ENCODE measurements around the gene CCDC90B.
A peak's percentile ranks its signal among the peaks of the same experiment; 100 is the strongest.

CCDC90B gene

GRCh38 chr11:83285771-83286528, at the start of gene CCDC90B (continued):
- TF ChIP-seq OVOL3 (tag by site-specific recombination; IDR thresholded peaks at IDR 0.05) (no peak), ZNF391 (tag by site-specific recombination; IDR thresholded peaks at IDR 0.05; ENCODE audit: borderline replicate concordance, low read depth) (no peak; the same call in 1 of the 2 replicates), KLF16 (tag by site-specific recombination; IDR thresholded peaks at IDR 0.05) (0 out of 2 replicates have a peak, but pooled peaks have one; percentile 25), ZNF404 (tag by site-specific recombination; IDR thresholded peaks at IDR 0.05) (no peak), ZNF121 (tag by site-specific recombination; IDR thresholded peaks at IDR 0.05) (no peak), ZNF398 (tag by site-specific recombination; IDR thresholded peaks at IDR 0.05) (no peak), ZNF561 (tag by site-specific recombination; IDR thresholded peaks at IDR 0.05; ENCODE audit: borderline replicate concordance) (0 out of 2 replicates have a peak, but pooled peaks have one; percentile 6), ZNF777 (tag by site-specific recombination; IDR thresholded peaks at IDR 0.05; ENCODE audit: borderline replicate concordance) (no peak), ZNF274 (IDR thresholded peaks at IDR 0.05; ENCODE audit: low read length) (no peak), ZNF274 (tag by site-specific recombination; IDR thresholded peaks at IDR 0.05; ENCODE audit: borderline replicate concordance) (no peak), ZNF621 (tag by site-specific recombination; IDR thresholded peaks at IDR 0.05) (no peak), ZNF133 (tag by site-specific recombination; IDR thresholded peaks at IDR 0.05) (no peak), ZNF140 (tag by site-specific recombination; IDR thresholded peaks at IDR 0.05) (no peak), ZNF510 (tag by site-specific recombination; IDR thresholded peaks at IDR 0.05; ENCODE audit: insufficient replicate concordance) (no peak), ZNF354C (tag by site-specific recombination; IDR thresholded peaks at IDR 0.05; ENCODE audit: borderline replicate concordance, low read depth) (no peak), ZNF138 (tag by site-specific recombination; IDR thresholded peaks at IDR 0.05; ENCODE audit: borderline replicate concordance) (no peak), ZNF521 (tag by site-specific recombination; IDR thresholded peaks at IDR 0.05) (no peak), ZSCAN23 (tag by site-specific recombination; IDR thresholded peaks at IDR 0.05) (no peak), ZNF292 (tag by site-specific recombination; IDR thresholded peaks at IDR 0.05; ENCODE audit: borderline replicate concordance, low read depth) (no peak), ZBTB44 (tag by site-specific recombination; IDR thresholded peaks at IDR 0.05) (no peak), ZNF302 (tag by site-specific recombination; IDR thresholded peaks at IDR 0.05; ENCODE audit: low read depth) (no peak), RBAK (tag by site-specific recombination; IDR thresholded peaks at IDR 0.05) (no peak), ZNF785 (tag by site-specific recombination; IDR thresholded peaks at IDR 0.05) (no peak), ZNF571 (tag by site-specific recombination; IDR thresholded peaks at IDR 0.05) (no peak), ZNF596 (tag by site-specific recombination; IDR thresholded peaks at IDR 0.05) (no peak), ZNF311 (tag by site-specific recombination; IDR thresholded peaks at IDR 0.05; ENCODE audit: borderline replicate concordance) (no peak), ZNF266 (tag by site-specific recombination; IDR thresholded peaks at IDR 0.05; ENCODE audit: low read depth) (no peak), ZNF660 (tag by site-specific recombination; IDR thresholded peaks at IDR 0.05) (no peak)
- TF ChIP-seq, protein P1, sequence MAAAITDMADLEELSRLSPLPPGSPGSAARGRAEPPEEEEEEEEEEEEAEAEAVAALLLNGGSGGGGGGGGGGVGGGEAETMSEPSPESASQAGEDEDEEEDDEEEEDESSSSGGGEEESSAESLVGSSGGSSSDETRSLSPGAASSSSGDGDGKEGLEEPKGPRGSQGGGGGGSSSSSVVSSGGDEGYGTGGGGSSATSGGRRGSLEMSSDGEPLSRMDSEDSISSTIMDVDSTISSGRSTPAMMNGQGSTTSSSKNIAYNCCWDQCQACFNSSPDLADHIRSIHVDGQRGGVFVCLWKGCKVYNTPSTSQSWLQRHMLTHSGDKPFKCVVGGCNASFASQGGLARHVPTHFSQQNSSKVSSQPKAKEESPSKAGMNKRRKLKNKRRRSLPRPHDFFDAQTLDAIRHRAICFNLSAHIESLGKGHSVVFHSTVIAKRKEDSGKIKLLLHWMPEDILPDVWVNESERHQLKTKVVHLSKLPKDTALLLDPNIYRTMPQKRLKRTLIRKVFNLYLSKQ (tag by site-specific recombination; IDR thresholded peaks at IDR 0.05; ENCODE audit: borderline replicate concordance), result no peak
- TF ChIP-seq, protein P2, sequence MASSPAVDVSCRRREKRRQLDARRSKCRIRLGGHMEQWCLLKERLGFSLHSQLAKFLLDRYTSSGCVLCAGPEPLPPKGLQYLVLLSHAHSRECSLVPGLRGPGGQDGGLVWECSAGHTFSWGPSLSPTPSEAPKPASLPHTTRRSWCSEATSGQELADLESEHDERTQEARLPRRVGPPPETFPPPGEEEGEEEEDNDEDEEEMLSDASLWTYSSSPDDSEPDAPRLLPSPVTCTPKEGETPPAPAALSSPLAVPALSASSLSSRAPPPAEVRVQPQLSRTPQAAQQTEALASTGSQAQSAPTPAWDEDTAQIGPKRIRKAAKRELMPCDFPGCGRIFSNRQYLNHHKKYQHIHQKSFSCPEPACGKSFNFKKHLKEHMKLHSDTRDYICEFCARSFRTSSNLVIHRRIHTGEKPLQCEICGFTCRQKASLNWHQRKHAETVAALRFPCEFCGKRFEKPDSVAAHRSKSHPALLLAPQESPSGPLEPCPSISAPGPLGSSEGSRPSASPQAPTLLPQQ (tag by site-specific recombination; IDR thresholded peaks at IDR 0.05), result no peak; the same call in none of the 2 replicates
- TF ChIP-seq, protein P3, sequence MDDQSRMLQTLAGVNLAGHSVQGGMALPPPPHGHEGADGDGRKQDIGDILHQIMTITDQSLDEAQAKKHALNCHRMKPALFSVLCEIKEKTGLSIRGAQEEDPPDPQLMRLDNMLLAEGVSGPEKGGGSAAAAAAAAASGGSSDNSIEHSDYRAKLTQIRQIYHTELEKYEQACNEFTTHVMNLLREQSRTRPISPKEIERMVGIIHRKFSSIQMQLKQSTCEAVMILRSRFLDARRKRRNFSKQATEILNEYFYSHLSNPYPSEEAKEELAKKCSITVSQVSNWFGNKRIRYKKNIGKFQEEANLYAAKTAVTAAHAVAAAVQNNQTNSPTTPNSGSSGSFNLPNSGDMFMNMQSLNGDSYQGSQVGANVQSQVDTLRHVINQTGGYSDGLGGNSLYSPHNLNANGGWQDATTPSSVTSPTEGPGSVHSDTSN (CRISPR knock-in tag; IDR thresholded peaks at IDR 0.05), result no peak
- TF ChIP-seq, protein P4, sequence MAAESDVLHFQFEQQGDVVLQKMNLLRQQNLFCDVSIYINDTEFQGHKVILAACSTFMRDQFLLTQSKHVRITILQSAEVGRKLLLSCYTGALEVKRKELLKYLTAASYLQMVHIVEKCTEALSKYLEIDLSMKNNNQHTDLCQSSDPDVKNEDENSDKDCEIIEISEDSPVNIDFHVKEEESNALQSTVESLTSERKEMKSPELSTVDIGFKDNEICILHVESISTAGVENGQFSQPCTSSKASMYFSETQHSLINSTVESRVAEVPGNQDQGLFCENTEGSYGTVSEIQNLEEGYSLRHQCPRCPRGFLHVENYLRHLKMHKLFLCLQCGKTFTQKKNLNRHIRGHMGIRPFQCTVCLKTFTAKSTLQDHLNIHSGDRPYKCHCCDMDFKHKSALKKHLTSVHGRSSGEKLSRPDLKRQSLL (tag by site-specific recombination; IDR thresholded peaks at IDR 0.05), result peak; percentile 77

Data from HEK293 (cell line).